Right lobe of liver (tissue), 6 donors: ENCODE results near the gene SLC8A1. TPM values are rescaled to one million over a fixed set of nuclear protein-coding genes. Genes with fewer than 3 reads are reported as not detected.

ENCODE experiments used
- ATAC-seq, 4 donors: fragments of 200-7000 bp; cut with Tn5 transposase; one replicate each; pipeline ENCODE4 v1.9.1; 2020; ENCODE audit warnings: mild to moderate bottlenecking in 4 of 4, moderate library complexity in 4 of 4
- DNase-seq, 3 donors: peaks; one replicate each; pipeline ENCODE4 v3.0.0-alpha.2; 2020
- H3K27ac ChIP-seq, 3 donors: fragments of 200-600 bp; one replicate each; pipeline ENCODE4 v1.8.0; 2022
- H3K27me3 ChIP-seq, 2 donors: fragments of 200-600 bp; one replicate each; pipeline ENCODE4 v1.8.0; 2022
- H3K36me3 ChIP-seq, 4 donors: fragments of 200-600 bp; sonication (generic) in 1 of 4; one replicate each; pipeline versions ENCODE4 v1.5.1 to v1.8.0; 2017 to 2022; ENCODE audit warnings: control low read depth in 1 of 4
- H3K4me1 ChIP-seq, 4 donors: fragments of 200-600 bp; sonication (generic) in 1 of 4; one replicate each; pipeline versions ENCODE4 v1.5.1 to v1.8.0; 2017 to 2022; ENCODE audit warnings: control low read depth in 1 of 4
- H3K4me3 ChIP-seq, 3 donors: fragments of 200-600 bp; one replicate each; pipeline ENCODE4 v1.8.0; 2022
- H3K9me3 ChIP-seq, 4 donors: fragments of 200-600 bp; sonication (generic) in 1 of 4; one replicate each; pipeline versions ENCODE4 v1.5.1 to v1.8.0; 2017 to 2022; ENCODE audit warnings: control low read depth in 1 of 4
- POLR2A ChIP-seq: fragments of 450-650 bp; IDR thresholded peaks from one replicate; pipeline ENCODE4 v1.6.1; 2017; ENCODE audit warnings: antibody characterized with exemption, mild to moderate bottlenecking
- WGBS: methylation state at CpG from one replicate; pipeline ENCODE4 v1.1.6; 2018; ENCODE audit warnings: low coverage, low lambda C conversion rate; ENCODE audit not compliant: insufficient coverage; ENCODE audit errors: missing lambda C conversion rate; 5-methylcytosine and 5-hydroxymethylcytosine counted together
- intact Hi-C, 2 donors: fragments of 100-400 bp; cut with DNase I; formaldehyde crosslinking; loops; one replicate each; pipeline versions ENCODE4 v1.11.2 to v1.14.1; 2022
- total RNA-seq, 6 experiments: library from RNA; depleted of rRNA in 2 of 6; stranded (reverse); fragments of >200 nt in 2 of 6; fragmentation: NEBNext Ultra II Directional in 3 of 6; extraction: Animal tissue kit (Norgen Biotek cat#: 25700) in 3 of 6; gene quantifications; one replicate each; pipeline versions ENCODE4 v1.1.0 to v1.2.4, GENCODE V29; 2016 to 2023
- TF ChIP-seq, protein P1 (sequence below), 4 donors: fragments of 200-600 bp in 3 of 4; fragments of 450-650 bp in 1 of 4; IDR thresholded peaks; one replicate each; pipeline versions ENCODE4 v1.5.1 to v1.8.0; 2016 to 2022; ENCODE audit warnings: antibody characterized with exemption in 4 of 4, mild to moderate bottlenecking in 2 of 4
- donor health status: DM: no; HTN: yes; CAD: no.
- donor health status: DM: no; HTN: no; CAD: no.
- donor health status: DM: no; HTN: no; CAD: no.
- donor health status: DM: no; HTN: yes; CAD: no.
- donor health status: DM: no; HTN: yes; CAD: no.

Gene SLC8A1
- total RNA-seq, 6 experiments from 2014 or later: 3.3 to 12.1 (median 4.9) TPM

DNA sequence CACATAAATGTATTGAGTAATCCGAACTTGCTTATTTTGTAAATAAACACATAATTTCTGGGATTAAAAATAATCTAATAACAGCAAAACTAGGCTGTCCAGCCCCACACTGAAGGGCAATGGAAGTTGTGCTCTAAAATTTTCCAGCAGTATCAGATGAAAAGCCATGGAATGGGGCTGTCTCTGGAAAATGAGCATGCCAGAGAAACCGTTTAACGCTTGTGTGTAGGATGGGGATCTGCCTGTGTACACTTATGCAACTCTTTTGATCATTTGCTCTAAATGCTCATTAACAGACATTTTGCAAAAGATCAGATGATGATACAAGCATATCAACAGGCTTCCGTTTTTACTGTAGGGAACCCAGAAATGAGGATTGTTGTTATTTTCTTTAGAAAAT lies 177.6 kb downstream of the SLC8A1 start:
- no peak overlapping the region for H3K4me3 ChIP-seq
- TF ChIP-seq, protein P1, sequence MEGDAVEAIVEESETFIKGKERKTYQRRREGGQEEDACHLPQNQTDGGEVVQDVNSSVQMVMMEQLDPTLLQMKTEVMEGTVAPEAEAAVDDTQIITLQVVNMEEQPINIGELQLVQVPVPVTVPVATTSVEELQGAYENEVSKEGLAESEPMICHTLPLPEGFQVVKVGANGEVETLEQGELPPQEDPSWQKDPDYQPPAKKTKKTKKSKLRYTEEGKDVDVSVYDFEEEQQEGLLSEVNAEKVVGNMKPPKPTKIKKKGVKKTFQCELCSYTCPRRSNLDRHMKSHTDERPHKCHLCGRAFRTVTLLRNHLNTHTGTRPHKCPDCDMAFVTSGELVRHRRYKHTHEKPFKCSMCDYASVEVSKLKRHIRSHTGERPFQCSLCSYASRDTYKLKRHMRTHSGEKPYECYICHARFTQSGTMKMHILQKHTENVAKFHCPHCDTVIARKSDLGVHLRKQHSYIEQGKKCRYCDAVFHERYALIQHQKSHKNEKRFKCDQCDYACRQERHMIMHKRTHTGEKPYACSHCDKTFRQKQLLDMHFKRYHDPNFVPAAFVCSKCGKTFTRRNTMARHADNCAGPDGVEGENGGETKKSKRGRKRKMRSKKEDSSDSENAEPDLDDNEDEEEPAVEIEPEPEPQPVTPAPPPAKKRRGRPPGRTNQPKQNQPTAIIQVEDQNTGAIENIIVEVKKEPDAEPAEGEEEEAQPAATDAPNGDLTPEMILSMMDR (IDR thresholded peaks at IDR 0.05): no peak
- no peaks in the 10 kb centered on the region for H3K36me3 ChIP-seq
- ATAC-seq: no peak
- H3K27ac ChIP-seq: no peak overlapping the region
- H3K27me3 ChIP-seq: no peaks in the 10 kb centered on the region
- intact Hi-C loops: no loop called here
- no peaks in the 10 kb centered on the region for H3K4me1 ChIP-seq
- 42% methylated on average over 4 of the region's 4 CpGs for WGBS
- H3K9me3 ChIP-seq: no peaks in the 10 kb centered on the region
- DNase-seq: no peak

DNA sequence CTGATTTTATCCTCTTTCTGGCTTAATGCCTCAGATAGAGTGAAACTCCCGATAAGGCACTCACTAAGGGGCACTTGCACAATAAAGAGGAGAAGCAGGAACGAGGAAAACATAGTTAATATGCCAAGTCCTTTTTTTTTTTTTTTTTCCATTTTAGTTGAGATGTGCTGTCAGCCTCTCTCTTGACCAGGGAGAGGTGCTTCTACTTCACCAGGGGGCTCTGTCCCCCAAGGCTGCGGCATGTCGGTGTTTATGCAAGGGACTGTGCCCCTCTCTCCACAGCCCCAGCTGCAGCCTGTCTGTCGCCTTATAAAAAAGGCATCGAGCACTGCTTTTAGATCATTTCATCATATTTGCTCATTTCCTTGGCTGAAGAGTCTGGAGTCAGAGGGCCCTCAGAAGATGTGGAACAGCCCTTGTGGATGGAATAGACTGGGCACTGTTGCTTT lies 178.1 kb downstream of the SLC8A1 start:
- no peaks in the 10 kb centered on the region for H3K9me3 ChIP-seq
- no peak overlapping the region for H3K4me3 ChIP-seq
- no peaks in the 10 kb centered on the region for H3K27me3 ChIP-seq
- ATAC-seq (no peak), DNase-seq (no peak)
- no peak overlapping the region for H3K27ac ChIP-seq
- no peaks in the 10 kb centered on the region for H3K4me1 ChIP-seq
- no peaks in the 10 kb centered on the region for H3K36me3 ChIP-seq
- TF ChIP-seq, protein P1 (IDR thresholded peaks at IDR 0.05): no peak
- TF ChIP-seq POLR2A: no peak
- 30% methylated on average over 3 of the region's 6 CpGs for WGBS
- intact Hi-C loops: no loop called here

DNA sequence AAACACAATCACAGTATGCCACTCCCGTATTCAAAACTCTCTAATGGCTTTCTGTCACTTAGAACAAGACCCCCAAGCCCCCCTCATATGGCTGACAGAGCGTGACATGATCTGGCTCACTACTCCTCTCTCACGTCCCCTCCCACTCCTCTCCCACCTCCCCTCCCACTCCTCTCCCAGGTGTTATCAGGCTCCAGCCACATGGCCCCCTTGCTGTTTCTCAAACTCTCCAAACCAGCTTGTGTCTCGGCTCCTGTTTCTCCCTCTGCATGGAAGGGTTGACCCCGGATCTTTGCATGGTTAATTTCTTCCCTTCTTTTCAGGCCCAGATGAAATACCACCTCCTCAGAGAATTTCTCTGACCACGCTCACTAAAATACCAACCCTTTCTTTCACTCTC lies 180.8 kb downstream of the SLC8A1 start:
- TF ChIP-seq, protein P1 (IDR thresholded peaks at IDR 0.05): no peak
- no peak for TF ChIP-seq POLR2A
- no peaks in the 10 kb centered on the region for H3K9me3 ChIP-seq
- no peak overlapping the region for H3K27ac ChIP-seq
- no peaks in the 10 kb centered on the region for H3K36me3 ChIP-seq
- H3K4me3 ChIP-seq: no peak overlapping the region
- intact Hi-C loops: no loop called here
- H3K27me3 ChIP-seq: no peaks in the 10 kb centered on the region
- no peaks in the 10 kb centered on the region for H3K4me1 ChIP-seq
- 69% methylated on average over 6 of the region's 6 CpGs for WGBS
- ATAC-seq (no peak), DNase-seq (no peak)

- no peaks in the 10 kb centered on the region for H3K27me3 ChIP-seq
- H3K36me3 ChIP-seq: no peaks in the 10 kb centered on the region
- 35% methylated on average over 2 of the region's 2 CpGs for WGBS
- TF ChIP-seq, protein P1 (IDR thresholded peaks at IDR 0.05): no peak
- TF ChIP-seq POLR2A: no peak
- H3K4me3 ChIP-seq: no peak overlapping the region
- H3K27ac ChIP-seq: no peak overlapping the region
- no peaks in the 10 kb centered on the region for H3K4me1 ChIP-seq
- ATAC-seq (no peak), DNase-seq (no peak)
- intact Hi-C loops: no loop called here
- H3K9me3 ChIP-seq: no peaks in the 10 kb centered on the region
These were observed 181.5 kb downstream of the SLC8A1 start for GRCh38 chr2:40270372-40270771.

GRCh38 chr2:40268566-40268965 lies 183.3 kb downstream of the SLC8A1 start:
- ATAC-seq: no peak
- TF ChIP-seq POLR2A: no peak
- TF ChIP-seq, protein P1 (IDR thresholded peaks at IDR 0.05): no peak
- no peaks in the 10 kb centered on the region for H3K9me3 ChIP-seq
- no peaks in the 10 kb centered on the region for H3K4me1 ChIP-seq
- H3K4me3 ChIP-seq: no peak overlapping the region
- no peaks in the 10 kb centered on the region for H3K36me3 ChIP-seq
- WGBS: 51% methylated on average over 2 of the region's 2 CpGs
- H3K27ac ChIP-seq: no peak overlapping the region
- no peak for DNase-seq
- intact Hi-C loops: no loop called here
- H3K27me3 ChIP-seq: no peaks in the 10 kb centered on the region
